GM13977 (cell line): ENCODE measurements around the gene SETD2.
"Not testable (repeated sequence)": the region's sequence is repeated elsewhere in the genome, so short reads cannot be mapped to it uniquely, and the experiment has no call there.

Experiments used
- DNase-seq: peaks from one replicate; pipeline ENCODE4 v3.0.0; 2012; ENCODE audit warnings: low spot score
- CTCF ChIP-seq: IDR thresholded peaks from 2 replicates; pipeline ENCODE4 v1.5.1; 2012; ENCODE audit warnings: mild to moderate bottlenecking, control low read depth; ENCODE audit not compliant: insufficient read depth; ENCODE audit errors: extremely low read depth, missing control alignments
- in situ Hi-C: fragments of 300-500 bp; cut with MboI; formaldehyde crosslinking; loops from one replicate; pipeline ENCODE4 v1.12.0; 2022; ENCODE audit warnings: low sequenced_read_pairs, low pct_unique_long_range_greater_than_20kb, mixed read lengths, inconsistent platforms; ENCODE audit not compliant: unreplicated experiment

Gene SETD2

GRCh38 chr3:47041114-47041513 is 122.8 kb downstream of the SETD2 start:
- DNase-seq: no peak
- TF ChIP-seq CTCF: no peak
- in situ Hi-C loops: no loop called here

GRCh38 chr3:47037302-47037701 is 126.6 kb downstream of the SETD2 start:
- in situ Hi-C loops, DNase-seq: not testable (repeated sequence)

- TF ChIP-seq CTCF: no peak
- DNase-seq: no peak
- in situ Hi-C loops: no loop called here
Measured at GRCh38 chr3:47036145-47036544, 127.8 kb downstream of the SETD2 start.

- TF ChIP-seq CTCF: no peak
- in situ Hi-C loops: no loop called here
- DNase-seq: no peak
Measured at GRCh38 chr3:47035645-47036044, 128.3 kb downstream of the SETD2 start.

GRCh38 chr3:47034868-47035489 is 128.9 kb downstream of the SETD2 start:
- in situ Hi-C loops: no loop called here
- no peak for TF ChIP-seq CTCF
- no peak for DNase-seq

- in situ Hi-C loops, DNase-seq: not testable (repeated sequence)
Measured at GRCh38 chr3:47031041-47031440, 132.9 kb downstream of the SETD2 start.

GRCh38 chr3:47028667-47029066 is 135.2 kb downstream of the SETD2 start:
- no peak for TF ChIP-seq CTCF
- in situ Hi-C loops: no loop called here
- no peak for DNase-seq

- TF ChIP-seq CTCF: no peak
- in situ Hi-C loops: no loop called here
- no peak for DNase-seq
Measured at GRCh38 chr3:47028146-47028545, 135.8 kb downstream of the SETD2 start.

GRCh38 chr3:47026432-47026831 is 137.5 kb downstream of the SETD2 start:
- in situ Hi-C loops, DNase-seq: not testable (repeated sequence)
